Astrocyte of the cerebellum (primary cell): ENCODE data around the gene AFDN.
"Not testable (repeated sequence)": the region's sequence is repeated elsewhere in the genome, so short reads cannot be mapped to it uniquely, and the experiment has no call there.

Source experiments
- DNase-seq: peaks from one replicate; pipeline ENCODE4 v3.0.0-alpha.2; 2011; ENCODE audit warnings: low read depth
- H3K4me3 ChIP-seq: 2 replicates; pipeline ENCODE4 v1.5.1; 2011; ENCODE audit warnings: mild to moderate bottlenecking, low read depth, low read length, moderate library complexity
- CTCF ChIP-seq: IDR thresholded peaks from 2 replicates; pipeline ENCODE4 v1.5.1; 2012; ENCODE audit warnings: low read length, low read depth, moderate library complexity, mild to moderate bottlenecking; ENCODE audit errors: missing control alignments
- in situ Hi-C: cut with HindIII; loops from 2 replicates; pipeline ENCODE4 v1.10.0; 2017; ENCODE audit warnings: low sequenced_read_pairs

AFDN gene

GRCh38 chr6:167997642-167998041, 170.9 kb downstream of the AFDN start, which contains the start of gene KIF25:
TSS of gene KIF25 (plus strand) at chr6:167997671. CDS start at chr6:168029586, 31,915 bp downstream.
- in situ Hi-C loops: no loop called here
- H3K4me3 ChIP-seq: no peak within 1 kb of the TSS
- no peak for TF ChIP-seq CTCF
- DNase-seq: no peak

- H3K4me3 ChIP-seq: no peak overlapping the region
- DNase-seq: no peak
- in situ Hi-C loops: no loop called here
- no peak for TF ChIP-seq CTCF
These were observed 171.5 kb downstream of the AFDN start for GRCh38 chr6:167998215-167998614.

GRCh38 chr6:168000198-168001028, 173.7 kb downstream of the AFDN start:
- in situ Hi-C loops: no loop called here
- TF ChIP-seq CTCF: no peak
- DNase-seq: no peak
- H3K4me3 ChIP-seq: no peak overlapping the region

GRCh38 chr6:168001029-168001332, 174.3 kb downstream of the AFDN start:
- no peak for DNase-seq
- TF ChIP-seq CTCF: no peak
- in situ Hi-C loops: no loop called here
- H3K4me3 ChIP-seq: no peak overlapping the region

GRCh38 chr6:168001514-168001913, 174.8 kb downstream of the AFDN start:
- in situ Hi-C loops, DNase-seq, H3K4me3 ChIP-seq: not testable (repeated sequence)

- H3K4me3 ChIP-seq: no peak overlapping the region
- no peak for DNase-seq
- no peak for TF ChIP-seq CTCF
- in situ Hi-C loops: no loop called here
These were observed 176.1 kb downstream of the AFDN start for GRCh38 chr6:168002804-168003203.

- no peak for TF ChIP-seq CTCF
- H3K4me3 ChIP-seq: no peak overlapping the region
- in situ Hi-C loops: no loop called here
- no peak for DNase-seq
These were observed 177.3 kb downstream of the AFDN start for GRCh38 chr6:168004023-168004422.
